Activated CD8-positive, alpha-beta T cell treated with anti-CD3 and anti-CD28 coated beads for 36 hours (primary cell): Measurements from ENCODE around the gene MEF2D. TPM values are rescaled to one million over a fixed set of nuclear protein-coding genes. Genes with fewer than 3 reads are reported as not detected.

Experiments
- ATAC-seq: fragments of 200-7000 bp; cut with Tn5 transposase; one replicate; pipeline ENCODE4 v1.10.0; 2021; ENCODE audit warnings: mild to moderate bottlenecking, moderate library complexity
- CTCF ChIA-PET: fragments of 350-600 bp; sonication (Branson Sonifier 250); formaldehyde crosslinking; loops from one replicate; lab custom pipeline; 2021; ENCODE audit warnings: antibody characterized with exemption; lab: Charles Lee
- POLR2A ChIA-PET: fragments of 350-600 bp; sonication (Branson Sonifier 250); formaldehyde crosslinking; loops from one replicate; lab custom pipeline; 2021; ENCODE audit warnings: antibody characterized with exemption; lab: Charles Lee
- DNase-seq: peaks from one replicate; pipeline ENCODE4 v3.0.0-alpha.2; 2020
- H3K27ac Mint-ChIP-seq: one replicate; pipeline ENCODE4 v1.8.0; 2021; ENCODE audit warnings: mild to moderate bottlenecking, mixed read lengths
- H3K27me3 Mint-ChIP-seq: one replicate; pipeline ENCODE4 v1.8.0; 2021; ENCODE audit warnings: mixed read lengths
- H3K36me3 Mint-ChIP-seq: one replicate; pipeline ENCODE4 v1.8.0; 2021; ENCODE audit warnings: low read depth, mixed read lengths
- H3K4me1 Mint-ChIP-seq: one replicate; pipeline ENCODE4 v1.8.0; 2021; ENCODE audit warnings: low read depth, mixed read lengths
- H3K4me3 Mint-ChIP-seq: one replicate; pipeline ENCODE4 v1.8.0; 2021; ENCODE audit warnings: mild to moderate bottlenecking, moderate library complexity, mixed read lengths
- H3K9me3 Mint-ChIP-seq: one replicate; pipeline ENCODE4 v1.8.0; 2021; ENCODE audit warnings: mixed read lengths
- intact Hi-C: fragments of 100-400 bp; cut with micrococcal nuclease; formaldehyde crosslinking; loops from one replicate; pipeline ENCODE4 v1.10.0; 2022
- total RNA-seq, 2 experiments: library from RNA; stranded (reverse); gene quantifications; one replicate each; pipeline ENCODE4 v1.2.3, GENCODE V29; 2021
- TF ChIP-seq, protein P1 (sequence below): fragments of 200-600 bp; IDR thresholded peaks from one replicate; pipeline ENCODE4 v1.8.0; 2022; ENCODE audit warnings: antibody characterized with exemption, mild to moderate bottlenecking

Gene MEF2D
- total RNA-seq, 2 experiments from 2014 or later, result 35.3 to 35.8 TPM

DNA sequence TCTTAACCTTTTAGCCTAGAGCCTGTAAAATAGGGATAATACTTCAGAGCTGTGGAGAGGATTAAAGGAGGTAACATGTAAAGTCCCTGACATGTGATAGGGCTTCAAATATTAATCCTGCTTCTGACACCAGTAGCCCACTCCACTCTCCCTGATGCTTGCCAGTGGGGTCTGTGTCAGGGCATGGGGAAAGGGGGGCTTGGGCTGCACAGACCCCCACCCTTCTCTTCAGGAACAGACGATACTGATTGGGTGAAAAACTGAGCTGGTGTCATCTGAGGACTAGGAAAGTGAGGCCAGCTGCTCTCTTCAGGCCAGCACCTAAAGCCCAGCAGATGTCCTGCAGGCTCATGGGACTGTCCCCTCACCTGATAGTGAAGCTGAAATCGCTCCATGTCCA is 27.0 kb upstream of the MEF2D start:
- intact Hi-C loops, result no loop called here
- Mint-ChIP-seq H3K27me3 (no peaks in the 10 kb centered on the region), H3K9me3 (no peaks in the 10 kb centered on the region), H3K27ac (no peak overlapping the region), H3K4me1 (peaks cover 43% of the 10 kb centered on the region), H3K4me3 (no peak overlapping the region), H3K36me3 (peaks cover 8% of the 10 kb centered on the region)
- POLR2A ChIA-PET, result no interaction called here
- ATAC-seq (no peak), DNase-seq (no peak)
- CTCF ChIA-PET, result interaction anchor here (0.8 to 2.1 kb wide), 7 partner anchors 8 to 199 kb away, joined by 3 to 21 read pairs (median 3); no protein-coding TSS in a partner anchor
- TF ChIP-seq, protein P1, sequence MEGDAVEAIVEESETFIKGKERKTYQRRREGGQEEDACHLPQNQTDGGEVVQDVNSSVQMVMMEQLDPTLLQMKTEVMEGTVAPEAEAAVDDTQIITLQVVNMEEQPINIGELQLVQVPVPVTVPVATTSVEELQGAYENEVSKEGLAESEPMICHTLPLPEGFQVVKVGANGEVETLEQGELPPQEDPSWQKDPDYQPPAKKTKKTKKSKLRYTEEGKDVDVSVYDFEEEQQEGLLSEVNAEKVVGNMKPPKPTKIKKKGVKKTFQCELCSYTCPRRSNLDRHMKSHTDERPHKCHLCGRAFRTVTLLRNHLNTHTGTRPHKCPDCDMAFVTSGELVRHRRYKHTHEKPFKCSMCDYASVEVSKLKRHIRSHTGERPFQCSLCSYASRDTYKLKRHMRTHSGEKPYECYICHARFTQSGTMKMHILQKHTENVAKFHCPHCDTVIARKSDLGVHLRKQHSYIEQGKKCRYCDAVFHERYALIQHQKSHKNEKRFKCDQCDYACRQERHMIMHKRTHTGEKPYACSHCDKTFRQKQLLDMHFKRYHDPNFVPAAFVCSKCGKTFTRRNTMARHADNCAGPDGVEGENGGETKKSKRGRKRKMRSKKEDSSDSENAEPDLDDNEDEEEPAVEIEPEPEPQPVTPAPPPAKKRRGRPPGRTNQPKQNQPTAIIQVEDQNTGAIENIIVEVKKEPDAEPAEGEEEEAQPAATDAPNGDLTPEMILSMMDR, result no peak

DNA sequence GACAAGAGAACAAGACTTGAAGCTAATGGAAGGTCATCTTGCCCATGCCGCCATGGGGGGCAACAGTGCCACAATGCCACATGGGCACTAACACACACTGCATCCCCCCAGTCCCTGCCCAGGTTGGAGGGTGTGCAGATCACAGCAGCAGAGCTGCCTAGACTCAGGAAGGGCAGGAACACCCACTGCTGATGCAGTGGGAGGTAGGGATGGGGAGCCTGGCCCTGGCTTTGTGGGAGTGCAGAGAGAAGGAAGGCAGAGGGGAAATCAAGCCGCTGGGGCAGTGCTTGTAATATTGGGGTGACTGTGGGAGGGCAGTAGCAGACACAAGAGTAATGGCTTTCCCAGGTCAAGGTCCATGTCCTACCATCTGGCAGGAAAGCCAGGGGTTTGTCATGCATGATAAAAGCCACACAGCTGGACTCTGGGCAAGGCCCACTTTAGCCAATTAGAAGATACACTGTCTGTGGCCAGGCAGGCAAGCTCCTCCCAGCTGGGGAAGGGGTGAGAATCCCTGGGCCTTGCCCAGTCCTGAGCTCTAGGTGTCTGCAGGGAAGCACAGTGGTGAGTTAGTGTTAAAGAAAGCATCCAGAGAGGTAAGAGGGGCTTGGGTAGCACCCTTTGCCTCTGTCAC is 25.4 kb upstream of the MEF2D start:
- ChIA-PET POLR2A (interaction anchor here (0.8 to 2.7 kb wide), 6 partner anchors 22 to 73 kb away, joined by 3 to 13 read pairs (median 5); partner anchors contain the start of gene MEF2D), CTCF (interaction anchor here (0.6 to 4.2 kb wide), 9 partner anchors 25 to 201 kb away, joined by 3 to 35 read pairs (median 5); partner anchors contain the start of genes MEF2D and NAXE)
- Mint-ChIP-seq H3K4me1 (peaks cover 43% of the 10 kb centered on the region), H3K4me3 (no peak overlapping the region), H3K27me3 (no peaks in the 10 kb centered on the region), H3K27ac (peak overlapping the region; percentile 48), H3K36me3 (peaks cover 8% of the 10 kb centered on the region), H3K9me3 (no peaks in the 10 kb centered on the region)
- TF ChIP-seq, protein P1, result no peak
- ATAC-seq, result no peak
- intact Hi-C loops, result no loop called here
- no peak for DNase-seq

DNA sequence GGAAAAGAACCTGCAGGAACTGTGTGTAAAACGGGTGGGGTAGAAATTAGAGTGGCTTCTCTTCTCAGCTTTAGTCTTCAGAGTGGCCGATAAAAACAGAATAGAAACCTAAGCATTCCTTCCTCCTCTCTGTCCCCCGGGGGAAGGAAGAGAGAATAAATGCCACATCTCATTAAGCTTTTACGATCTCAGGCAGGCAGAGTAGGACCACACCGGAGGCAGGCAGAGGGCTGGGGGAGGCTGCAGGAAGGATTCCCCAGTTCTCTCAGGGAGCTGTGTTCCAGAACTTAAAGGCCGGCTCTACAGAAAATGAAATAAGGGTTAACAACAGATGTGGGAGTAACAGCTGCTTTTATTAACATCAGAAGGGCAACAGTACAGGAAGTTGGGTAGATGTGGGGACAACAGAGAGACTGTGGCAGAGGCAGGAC is 24.5 kb upstream of the MEF2D start:
- H3K4me3 Mint-ChIP-seq, result peak overlapping the region; percentile 40
- TF ChIP-seq, protein P1, result no peak
- POLR2A ChIA-PET, result interaction anchor here (0.7 to 2.7 kb wide), 16 partner anchors 8 to 139 kb away, joined by 3 to 13 read pairs (median 3); partner anchors contain the start of genes MEF2D, NAXE and TTC24

DNA sequence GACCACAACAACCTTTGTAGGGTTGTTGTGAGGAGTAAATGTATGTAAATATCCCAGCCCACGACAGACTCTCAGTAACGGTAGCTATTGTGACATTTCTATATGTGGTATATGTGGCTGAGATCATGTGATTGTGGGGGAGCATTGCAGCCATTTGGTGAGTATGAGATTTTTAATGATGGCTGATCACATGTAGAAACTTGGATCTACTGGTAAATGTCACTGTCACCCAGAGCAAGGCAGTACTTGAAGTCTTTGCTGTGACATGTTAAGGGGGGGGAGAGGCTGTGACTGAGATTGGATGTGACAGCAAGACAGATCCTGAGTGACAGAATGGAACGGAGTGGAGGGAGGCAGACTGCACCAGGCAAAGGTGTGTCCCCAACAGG is 23.9 kb upstream of the MEF2D start:
- peak overlapping the region; percentile 40 for H3K4me3 Mint-ChIP-seq
- H3K27me3 Mint-ChIP-seq, result no peaks in the 10 kb centered on the region
- peaks cover 8% of the 10 kb centered on the region for H3K36me3 Mint-ChIP-seq
- ChIA-PET POLR2A (interaction anchor here (0.7 to 2.7 kb wide), 16 partner anchors 9 to 139 kb away, joined by 3 to 13 read pairs (median 3); partner anchors contain the start of genes MEF2D, NAXE and TTC24), CTCF (interaction anchor here (0.9 to 4.2 kb wide), 11 partner anchors 14 to 139 kb away, joined by 3 to 35 read pairs (median 6); partner anchors contain the start of genes MEF2D and NAXE)
- DNase-seq (peak; percentile 70), ATAC-seq (peak; percentile 93)
- peak overlapping the region; percentile 75 for H3K27ac Mint-ChIP-seq
- TF ChIP-seq, protein P1, result no peak
- intact Hi-C loops, result no loop called here
- H3K9me3 Mint-ChIP-seq, result no peaks in the 10 kb centered on the region
- H3K4me1 Mint-ChIP-seq, result peaks cover 43% of the 10 kb centered on the region

More for the DNA sequence above, 24.5 kb upstream of the MEF2D start:
- Mint-ChIP-seq H3K4me1 (peaks cover 43% of the 10 kb centered on the region), H3K9me3 (no peaks in the 10 kb centered on the region), H3K36me3 (peaks cover 8% of the 10 kb centered on the region), H3K27ac (peak overlapping the region; percentile 75), H3K27me3 (no peaks in the 10 kb centered on the region)
- CTCF ChIA-PET, result interaction anchor here (1.3 to 4.2 kb wide), 12 partner anchors 15 to 202 kb away, joined by 3 to 35 read pairs (median 6); partner anchors contain the start of genes MEF2D and NAXE
- DNase-seq (no peak), ATAC-seq (no peak)
- intact Hi-C loops, result no loop called here
